Trophoblast cell (in vitro differentiated cells and primary cell): ENCODE results near the gene MSL1.
A peak's percentile ranks its signal among the peaks of the same experiment; 100 is the strongest.
"Not testable (repeated sequence)": the region's sequence is repeated elsewhere in the genome, so short reads cannot be mapped to it uniquely, and the experiment has no call there.

Source experiments
- DNase-seq, 2 donors: peaks; one replicate each; pipeline ENCODE4 v3.0.0-alpha.2; 2016
- H2AFZ ChIP-seq: 2 replicates; pipeline ENCODE4 v1.6.1; 2013; ENCODE audit warnings: low read length, moderate library complexity, mild to moderate bottlenecking; ENCODE audit not compliant: insufficient read depth, poor library complexity
- H2AK5ac ChIP-seq: 2 replicates; pipeline ENCODE4 v1.6.1; 2013; ENCODE audit warnings: mild to moderate bottlenecking, low read length
- H2BK120ac ChIP-seq: 2 replicates; pipeline ENCODE4 v1.6.1; 2013; ENCODE audit warnings: low read length, mild to moderate bottlenecking, moderate library complexity; ENCODE audit not compliant: insufficient read depth, poor library complexity
- H2BK12ac ChIP-seq: 2 replicates; pipeline ENCODE4 v1.6.1; 2013; ENCODE audit warnings: mild to moderate bottlenecking, low read length, moderate library complexity
- H2BK5ac ChIP-seq: 2 replicates; pipeline ENCODE4 v1.6.1; 2013; ENCODE audit warnings: low read length, low read depth, moderate library complexity, mild to moderate bottlenecking; ENCODE audit not compliant: poor library complexity
- H3K14ac ChIP-seq: 2 replicates; pipeline ENCODE4 v1.6.1; 2013; ENCODE audit warnings: mild to moderate bottlenecking, low read length
- H3K18ac ChIP-seq: 2 replicates; pipeline ENCODE4 v1.6.1; 2013; ENCODE audit warnings: mild to moderate bottlenecking, low read length
- H3K23ac ChIP-seq: 2 replicates; pipeline ENCODE4 v1.6.1; 2013; ENCODE audit warnings: low read length
- H3K27ac ChIP-seq: 2 replicates; pipeline ENCODE4 v1.5.1; 2013; ENCODE audit warnings: low read depth, mild to moderate bottlenecking, inconsistent platforms, low read length, moderate library complexity
- H3K27me3 ChIP-seq: 2 replicates; pipeline ENCODE4 v1.6.1; 2013; ENCODE audit warnings: inconsistent platforms, mild to moderate bottlenecking, low read length, moderate library complexity; ENCODE audit not compliant: insufficient read depth
- H3K36me3 ChIP-seq, 2 experiments: 1 replicate in 1 of 2; 2 replicates in 1 of 2; pipeline ENCODE4 v1.6.1; 2013; ENCODE audit warnings: low read length in 2 of 2, mild to moderate bottlenecking in 2 of 2, moderate library complexity in 1 of 2; ENCODE audit not compliant: insufficient read depth in 2 of 2, control insufficient read depth in 1 of 2
- H3K4ac ChIP-seq: 2 replicates; pipeline ENCODE4 v1.6.1; 2013; ENCODE audit warnings: low read depth, mild to moderate bottlenecking, low read length, moderate library complexity
- H3K4me1 ChIP-seq, 2 experiments: 1 replicate in 1 of 2; 2 replicates in 1 of 2; pipeline ENCODE4 v1.6.1; 2013; ENCODE audit warnings: low read length in 2 of 2, mild to moderate bottlenecking in 2 of 2, moderate library complexity in 1 of 2; ENCODE audit not compliant: insufficient read depth in 2 of 2, control insufficient read depth in 1 of 2
- H3K4me2 ChIP-seq: 2 replicates; pipeline ENCODE4 v1.6.1; 2013; ENCODE audit warnings: inconsistent platforms, mild to moderate bottlenecking, low read length, moderate library complexity
- H3K4me3 ChIP-seq: 2 replicates; pipeline ENCODE4 v1.5.1; 2013; ENCODE audit warnings: mild to moderate bottlenecking, low read depth, low read length, inconsistent platforms
- H3K79me1 ChIP-seq: one replicate; pipeline ENCODE4 v1.6.1; 2013; ENCODE audit warnings: low read length
- H3K79me2 ChIP-seq: 2 replicates; pipeline ENCODE4 v1.6.1; 2013; ENCODE audit warnings: low read length, mild to moderate bottlenecking; ENCODE audit not compliant: control insufficient read depth, insufficient read depth, poor library complexity
- H3K9ac ChIP-seq: 2 replicates; pipeline ENCODE4 v1.6.1; 2013; ENCODE audit warnings: mild to moderate bottlenecking, low read length
- H3K9me3 ChIP-seq: 2 replicates; pipeline ENCODE4 v1.6.1; 2013; ENCODE audit warnings: low read depth, mild to moderate bottlenecking, control low read depth, inconsistent platforms, low read length; ENCODE audit not compliant: insufficient read depth
- H4K12ac ChIP-seq: 2 replicates; pipeline ENCODE4 v1.6.1; 2013; ENCODE audit warnings: low read depth, mild to moderate bottlenecking, low read length, moderate library complexity
- H4K8ac ChIP-seq: 2 replicates; pipeline ENCODE4 v1.6.1; 2013; ENCODE audit warnings: low read depth, mild to moderate bottlenecking, low read length, moderate library complexity
- H4K91ac ChIP-seq: one replicate; pipeline ENCODE4 v1.6.1; 2013; ENCODE audit warnings: low read depth, mild to moderate bottlenecking, low read length, moderate library complexity
- WGBS: extraction: QIAGEN DNeasy Blood & Tissue Kit; methylation state at CpG from one replicate; pipeline ENCODE4 v1.1.7; 2013; ENCODE audit warnings: missing lambda C conversion rate; ENCODE audit not compliant: insufficient read length, insufficient coverage; ENCODE audit errors: extremely low coverage; 5-methylcytosine and 5-hydroxymethylcytosine counted together

MSL1 gene

DNA sequence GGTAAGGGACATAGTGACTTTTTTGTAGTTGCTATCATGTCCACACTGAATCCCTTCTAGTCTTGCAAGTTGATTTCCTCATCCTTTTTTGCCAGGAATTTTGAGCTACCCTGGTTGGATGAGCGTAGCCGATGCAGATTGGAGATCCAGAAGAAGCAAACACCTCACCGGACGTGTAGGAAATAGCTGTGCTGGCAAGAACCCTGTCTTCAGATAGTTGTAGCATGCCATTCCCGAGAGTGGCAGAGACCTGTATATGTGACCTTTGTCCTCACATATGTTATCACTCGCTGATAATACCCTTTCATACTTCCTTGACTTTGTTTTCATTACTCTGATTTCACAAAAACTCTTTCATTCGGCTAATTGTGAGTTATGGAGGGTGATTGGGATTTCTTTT, 12.4 kb downstream of the MSL1 start:
- no peak overlapping the region for H2BK12ac ChIP-seq
- peaks cover 18 to 55% of the 10 kb centered on the region in 2 experiments for H3K36me3 ChIP-seq
- H3K4me2 ChIP-seq = no peak overlapping the region
- H2BK5ac ChIP-seq = no peak overlapping the region
- no peaks in the 10 kb centered on the region for H3K9me3 ChIP-seq
- no peak overlapping the region for H3K4ac ChIP-seq
- H3K79me1 ChIP-seq = no peaks in the 10 kb centered on the region
- H3K18ac ChIP-seq = no peak overlapping the region
- no peak overlapping the region for H4K8ac ChIP-seq
- no CpG with 5 or more reads among the region's 7 CpGs for WGBS
- H4K91ac ChIP-seq = no peak overlapping the region
- DNase-seq = no peak
- H3K23ac ChIP-seq = no peak overlapping the region
- no peak overlapping the region for H2AK5ac ChIP-seq
- H3K79me2 ChIP-seq = no peaks in the 10 kb centered on the region
- no peak overlapping the region for H2AFZ ChIP-seq
- H3K4me1 ChIP-seq = peaks cover 0 to 2% of the 10 kb centered on the region in 2 experiments
- H3K27me3 ChIP-seq = no peaks in the 10 kb centered on the region
- no peak overlapping the region for H3K14ac ChIP-seq
- H4K12ac ChIP-seq = no peak overlapping the region
- no peak overlapping the region for H3K9ac ChIP-seq
- H3K27ac ChIP-seq = no peak overlapping the region
- no peak overlapping the region for H2BK120ac ChIP-seq
- H3K4me3 ChIP-seq = no peak overlapping the region

DNA sequence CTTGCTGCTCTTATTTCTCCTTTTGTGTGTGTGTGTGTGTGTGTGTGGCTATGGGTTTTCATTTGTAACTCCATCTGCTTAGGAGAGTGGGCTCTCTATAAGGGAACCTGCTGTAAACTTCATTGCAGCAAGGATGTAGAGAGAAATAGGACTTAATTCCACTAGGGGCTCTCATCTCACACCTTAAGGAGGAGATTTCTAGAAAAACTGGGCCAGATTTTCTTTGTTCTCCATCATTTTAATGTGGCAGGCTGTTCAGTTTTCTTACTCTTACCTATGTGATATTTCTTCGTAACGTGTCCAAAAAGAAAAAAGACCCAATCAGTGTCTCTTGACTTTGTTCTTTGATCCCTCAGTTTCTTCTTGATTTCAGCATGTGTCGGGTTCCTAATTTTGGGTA, 14.0 kb downstream of the MSL1 start:
- Histone ChIP-seq H3K4me2 (no peak overlapping the region), H3K4ac (no peak overlapping the region), H3K36me3 (peaks cover 12 to 41% of the 10 kb centered on the region in 2 experiments), H2AFZ (no peak overlapping the region), H3K18ac (no peak overlapping the region), H3K9me3 (no peaks in the 10 kb centered on the region), H3K27ac (no peak overlapping the region), H3K27me3 (no peaks in the 10 kb centered on the region), H2BK5ac (no peak overlapping the region), H3K79me2 (peaks cover 7% of the 10 kb centered on the region), H3K9ac (no peak overlapping the region), H3K4me3 (no peak overlapping the region), H4K12ac (no peak overlapping the region), H2AK5ac (no peak overlapping the region), H2BK120ac (no peak overlapping the region), H3K23ac (no peak overlapping the region), H3K4me1 (peaks cover 5% of the 10 kb centered on the region in 2 experiments), H2BK12ac (no peak overlapping the region), H3K79me1 (peaks cover 10% of the 10 kb centered on the region), H4K91ac (no peak overlapping the region), H3K14ac (no peak overlapping the region), H4K8ac (no peak overlapping the region)
- WGBS = no CpG with 5 or more reads among the region's 3 CpGs
- DNase-seq = no peak

DNA sequence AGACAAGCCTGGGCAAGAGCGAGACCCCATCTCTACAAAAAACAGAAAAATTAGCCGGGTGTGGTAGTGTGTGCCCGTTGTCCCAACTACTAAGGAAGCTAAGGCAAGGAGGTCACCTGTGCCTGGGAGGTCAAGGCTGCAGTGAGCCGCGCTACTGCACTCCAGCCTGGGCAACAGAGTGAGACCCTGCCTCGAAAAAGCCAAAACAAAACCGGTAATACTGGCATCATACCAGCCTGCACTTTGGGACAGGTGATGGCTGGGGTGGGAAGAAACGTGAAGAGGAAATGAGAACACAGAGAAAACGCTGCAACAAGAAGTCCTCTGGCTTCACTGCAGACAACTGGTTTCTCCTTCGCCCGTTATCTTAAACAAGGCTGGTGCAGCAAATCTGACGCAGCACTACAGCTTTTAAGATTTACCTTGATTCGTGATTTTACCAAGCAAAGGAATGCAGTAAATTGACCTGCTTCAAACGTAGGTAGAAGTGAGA, 17.8 kb downstream of the MSL1 start:
- no peaks in the 10 kb centered on the region for H3K27me3 ChIP-seq
- H3K79me2 ChIP-seq = peaks cover 7% of the 10 kb centered on the region
- H2AK5ac ChIP-seq = peak overlapping the region; percentile 72
- peak overlapping the region; percentile 33 for H3K14ac ChIP-seq
- H3K36me3 ChIP-seq = peaks cover 8 to 22% of the 10 kb centered on the region in 2 experiments
- peak overlapping the region; percentile 50 for H4K91ac ChIP-seq
- no peaks in the 10 kb centered on the region for H3K9me3 ChIP-seq
- peak overlapping the region; percentile 65 for H3K4me2 ChIP-seq
- no peak for DNase-seq
- H4K12ac ChIP-seq = peak overlapping the region; percentile 57
- H3K4me1 ChIP-seq = peaks cover 5 to 9% of the 10 kb centered on the region in 2 experiments
- H3K9ac ChIP-seq = peak overlapping the region; percentile 59
- peak overlapping the region; percentile 29 for H2BK120ac ChIP-seq
- H2BK5ac ChIP-seq = peak overlapping the region; percentile 29
- H2AFZ ChIP-seq = peak overlapping the region; percentile 50
- H3K27ac ChIP-seq = peak overlapping the region; percentile 60
- H3K79me1 ChIP-seq = peaks cover 10% of the 10 kb centered on the region
- peak overlapping the region; percentile 80 for H4K8ac ChIP-seq
- no CpG with 5 or more reads among the region's 14 CpGs for WGBS
- H3K23ac ChIP-seq = no peak overlapping the region
- peak overlapping the region; percentile 68 for H3K4ac ChIP-seq
- peak overlapping the region; percentile 12 for H3K18ac ChIP-seq
- peak overlapping the region; percentile 51 for H3K4me3 ChIP-seq
- no peak overlapping the region for H2BK12ac ChIP-seq

DNA sequence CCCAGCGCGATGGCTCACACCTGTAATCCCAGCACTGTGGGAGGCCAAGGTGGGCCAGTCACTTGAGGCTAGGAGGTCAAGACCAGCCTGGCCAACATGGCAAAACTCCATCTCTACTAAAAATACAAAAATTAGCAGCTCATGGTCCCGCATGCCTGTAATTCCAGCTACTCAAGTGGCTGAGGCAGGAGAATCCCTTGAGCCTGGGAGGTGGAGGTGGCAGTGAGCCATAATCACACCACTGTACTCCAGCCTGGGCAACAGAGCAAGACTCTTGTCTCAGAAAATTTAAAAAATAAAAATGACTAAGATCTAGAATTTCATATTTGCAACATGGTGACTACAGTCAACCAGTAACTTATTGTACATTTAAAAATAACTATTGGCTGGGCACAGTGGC, 21.4 kb downstream of the MSL1 start:
- not testable (repeated sequence) for H3K27ac ChIP-seq, H3K18ac ChIP-seq, H2AFZ ChIP-seq, H3K27me3 ChIP-seq, H2AK5ac ChIP-seq, H4K12ac ChIP-seq, H2BK12ac ChIP-seq, H3K79me1 ChIP-seq, H3K14ac ChIP-seq, H4K91ac ChIP-seq, H3K9ac ChIP-seq, H3K23ac ChIP-seq, DNase-seq, H4K8ac ChIP-seq, H3K4me3 ChIP-seq, H3K4me2 ChIP-seq, H3K79me2 ChIP-seq, H3K4me1 ChIP-seq, H2BK120ac ChIP-seq, H2BK5ac ChIP-seq, H3K4ac ChIP-seq, H3K9me3 ChIP-seq
- H3K36me3 ChIP-seq = peaks cover 6 to 17% of the 10 kb centered on the region in 2 experiments
- WGBS = no CpG with 5 or more reads among the region's 3 CpGs
